HG02571 (cell line): ENCODE data around the gene PGD.
"Not testable (repeated sequence)": the region's sequence is repeated elsewhere in the genome, so short reads cannot be mapped to it uniquely, and the experiment has no call there.

Experiments
- ATAC-seq: cut with Tn5 transposase; IDR thresholded peaks from one replicate; pipeline ENCODE4 v1.9.1; 2021; ENCODE audit warnings: mild to moderate bottlenecking, moderate library complexity; ENCODE audit not compliant: unreplicated experiment

PGD gene

DNA sequence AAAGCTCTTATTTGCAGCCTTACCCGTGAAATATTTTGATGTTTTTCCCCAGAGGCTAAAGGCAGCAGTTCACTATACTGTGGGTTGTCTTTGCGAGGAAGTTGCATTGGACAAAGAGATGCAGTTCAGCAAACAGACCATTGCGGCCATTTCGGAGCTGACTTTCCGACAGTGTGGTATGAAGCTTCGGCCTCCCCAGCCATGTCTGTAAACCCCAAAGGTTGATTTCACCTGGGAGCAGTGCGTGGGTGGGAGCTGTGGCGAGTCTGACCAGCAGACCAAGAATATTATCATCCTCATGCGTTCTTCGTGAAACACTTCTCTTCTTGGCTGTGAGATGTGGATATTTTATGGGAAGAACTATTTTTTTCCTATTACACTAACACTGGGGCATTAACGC is 34.9 kb downstream of the PGD start:
- ATAC-seq: no peak

DNA sequence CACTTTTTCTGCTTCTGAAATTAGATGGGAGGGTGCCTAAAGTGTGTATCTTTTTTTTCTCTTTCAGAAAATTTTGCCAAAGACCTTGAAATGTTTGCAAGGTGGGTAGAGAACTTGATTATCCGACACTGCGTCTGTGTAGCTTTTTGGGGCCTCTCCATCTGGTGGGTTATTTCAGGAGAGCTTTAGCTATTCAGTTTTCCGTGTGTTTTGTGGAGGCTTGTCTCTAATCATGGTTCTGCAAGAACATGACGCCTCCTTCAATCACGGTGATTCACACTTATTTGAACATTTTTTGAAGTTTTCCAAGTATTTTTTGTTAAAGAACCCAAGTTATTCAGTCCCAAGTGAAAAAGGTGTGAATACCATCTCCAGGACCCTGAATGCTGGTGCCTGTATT is 35.7 kb downstream of the PGD start:
- no peak for ATAC-seq

DNA sequence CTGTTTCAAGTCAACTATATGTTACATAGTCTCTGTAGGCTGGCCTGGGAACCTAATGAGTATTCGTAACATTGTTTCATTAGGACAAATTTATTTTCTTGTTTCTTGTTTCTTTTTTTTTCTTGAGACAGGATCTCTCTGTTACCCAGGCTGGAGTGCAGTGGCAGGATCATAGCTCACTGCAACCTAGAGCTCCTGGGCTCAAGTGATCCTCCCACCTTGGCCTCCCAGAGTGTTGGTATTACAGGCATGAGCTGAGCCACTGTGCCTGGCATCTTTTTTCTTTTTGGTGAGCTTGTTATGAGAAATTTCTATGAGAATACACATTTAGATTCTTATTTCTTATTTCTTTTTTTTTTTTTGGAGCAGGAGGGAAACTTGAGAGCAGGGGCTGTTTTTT is 38.2 kb downstream of the PGD start:
- ATAC-seq: no peak

DNA sequence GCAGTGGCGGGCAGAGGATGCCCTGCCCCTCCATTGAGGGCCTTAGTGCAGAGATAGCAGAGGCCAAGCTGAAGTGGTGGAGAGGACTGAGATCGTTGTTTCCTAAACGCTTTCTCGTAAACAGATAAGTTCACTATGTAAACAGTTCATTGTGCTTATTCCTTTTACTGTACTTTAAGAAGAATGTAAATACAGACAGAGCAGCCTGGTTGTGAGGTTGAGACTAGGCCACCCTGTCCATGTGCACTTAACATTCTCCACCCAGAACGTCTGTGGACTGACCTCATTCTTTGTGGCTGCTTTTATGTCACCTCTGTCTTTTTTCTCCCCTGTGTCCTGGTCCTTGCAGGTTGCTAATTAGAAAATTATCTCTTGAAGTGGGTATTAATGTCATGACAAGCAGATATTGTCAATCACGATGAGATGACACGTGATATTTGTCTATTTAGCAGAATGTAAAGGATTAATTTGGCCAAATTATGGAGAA is 39.9 kb downstream of the PGD start:
- ATAC-seq: no peak

DNA sequence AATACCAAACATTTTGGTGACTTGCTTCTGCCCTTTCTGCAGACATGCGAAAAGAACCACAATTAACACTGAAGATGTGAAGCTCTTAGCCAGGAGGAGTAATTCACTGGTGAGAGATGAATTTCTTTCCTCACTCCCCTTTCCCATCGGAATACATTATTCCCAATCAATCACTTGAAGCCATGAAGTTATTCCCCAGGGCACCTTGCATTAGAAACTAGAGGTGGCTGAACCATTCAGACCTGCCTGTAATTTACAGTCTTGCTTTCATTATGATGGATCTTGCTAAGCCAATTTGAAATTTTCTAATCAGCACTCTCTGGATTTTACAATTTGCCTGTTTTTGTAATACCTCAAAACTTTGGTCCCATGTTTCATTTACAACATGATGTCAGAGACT is 41.4 kb downstream of the PGD start:
- no peak for ATAC-seq

DNA sequence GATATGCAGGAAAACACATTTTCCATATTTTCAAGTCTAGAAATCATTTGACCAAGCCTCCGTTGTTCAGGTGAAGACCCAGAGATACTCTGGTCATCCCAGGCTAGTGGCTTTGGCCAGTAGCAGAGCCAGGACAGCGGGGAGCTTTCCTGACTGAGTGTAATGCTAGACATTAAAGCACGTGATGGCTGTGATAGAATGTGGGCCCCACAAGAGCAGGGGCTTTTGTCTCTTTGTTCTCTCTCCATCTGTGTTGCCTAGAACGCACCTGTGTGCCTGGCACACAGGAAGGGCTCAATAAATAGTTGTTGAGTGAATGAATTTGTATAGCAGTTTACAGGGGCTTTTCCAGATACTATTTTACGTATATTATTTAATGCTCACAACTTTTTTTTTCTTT is 41.9 kb downstream of the PGD start:
- ATAC-seq: no peak

DNA sequence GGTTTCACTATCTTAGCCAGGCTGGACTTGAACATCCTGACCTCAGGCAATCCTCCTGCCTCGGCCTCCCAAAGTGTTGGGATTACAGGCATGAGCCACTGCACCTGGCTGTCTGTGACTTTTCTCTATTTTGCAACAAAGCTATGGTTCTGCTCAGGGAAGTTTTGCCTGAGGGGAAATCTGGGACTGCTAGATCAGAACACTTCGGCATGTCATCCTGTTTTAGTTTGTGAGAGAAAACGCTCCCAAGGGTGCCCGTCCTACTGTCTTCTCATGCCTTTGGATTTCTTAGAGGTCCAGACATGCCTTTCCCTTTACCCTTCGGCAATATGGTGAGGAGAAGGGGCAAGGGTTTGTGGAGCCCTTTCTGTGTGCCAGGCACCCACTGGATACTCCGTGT is 45.4 kb downstream of the PGD start:
- ATAC-seq: no peak

DNA sequence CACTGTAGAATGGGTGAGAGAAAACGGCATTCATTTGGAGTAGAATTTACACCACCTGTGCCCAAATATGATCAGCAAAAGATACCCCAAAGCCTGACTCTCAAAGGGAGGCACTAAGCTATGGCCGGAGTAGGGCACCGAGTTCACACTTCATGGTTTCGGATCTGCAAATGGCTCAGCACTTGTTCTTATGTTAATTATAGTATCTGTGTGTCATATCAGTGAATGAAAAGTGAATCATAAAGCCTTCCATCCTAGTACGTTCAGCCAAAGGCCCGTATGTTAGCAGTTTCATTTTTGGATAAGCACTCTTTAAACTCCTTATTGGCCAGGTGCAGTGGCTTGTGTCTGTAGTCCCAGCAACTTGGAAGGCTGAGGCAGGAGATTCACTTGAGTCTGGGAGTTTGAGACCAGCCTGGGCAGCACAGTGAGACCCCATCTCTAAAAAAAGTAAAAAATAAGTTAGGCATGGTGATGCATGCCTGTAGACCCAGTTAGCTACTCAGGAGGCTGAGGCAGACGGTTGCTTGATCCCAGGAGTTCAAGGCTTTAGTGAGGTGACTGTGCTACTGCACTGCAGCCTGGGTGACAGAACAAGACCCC is 46.0 kb downstream of the PGD start:
- ATAC-seq: no peak

DNA sequence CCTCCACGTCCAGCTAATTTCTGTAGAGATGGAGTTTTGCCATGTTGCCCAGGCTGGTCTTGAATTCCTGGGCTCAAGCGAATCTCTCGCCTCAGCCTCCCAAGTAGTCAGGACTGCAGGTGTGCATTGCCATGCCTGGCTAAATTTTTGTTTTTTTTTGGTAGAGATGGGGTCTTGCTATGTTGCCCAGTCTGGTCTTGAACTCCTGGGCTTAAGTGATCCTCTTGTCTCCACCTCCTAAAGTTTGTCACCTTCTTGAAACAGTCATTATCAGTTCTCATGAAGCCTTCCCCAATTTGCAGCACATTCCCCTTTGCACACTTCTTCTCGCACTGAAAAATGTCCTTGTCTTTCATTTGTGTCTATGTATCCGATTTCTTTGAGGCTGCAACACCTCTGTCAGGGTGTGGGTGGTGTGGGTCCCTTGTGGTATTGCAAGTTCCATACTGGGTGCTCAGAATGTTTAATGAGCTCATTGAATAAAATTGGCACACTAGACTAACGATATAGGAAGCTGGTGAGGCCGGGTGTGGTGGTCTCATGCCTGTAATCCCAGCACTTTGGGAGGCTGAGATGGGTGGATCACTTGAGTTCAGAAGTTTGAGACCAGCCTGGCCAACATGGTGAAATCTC is 48.0 kb downstream of the PGD start:
- ATAC-seq: no peak

DNA sequence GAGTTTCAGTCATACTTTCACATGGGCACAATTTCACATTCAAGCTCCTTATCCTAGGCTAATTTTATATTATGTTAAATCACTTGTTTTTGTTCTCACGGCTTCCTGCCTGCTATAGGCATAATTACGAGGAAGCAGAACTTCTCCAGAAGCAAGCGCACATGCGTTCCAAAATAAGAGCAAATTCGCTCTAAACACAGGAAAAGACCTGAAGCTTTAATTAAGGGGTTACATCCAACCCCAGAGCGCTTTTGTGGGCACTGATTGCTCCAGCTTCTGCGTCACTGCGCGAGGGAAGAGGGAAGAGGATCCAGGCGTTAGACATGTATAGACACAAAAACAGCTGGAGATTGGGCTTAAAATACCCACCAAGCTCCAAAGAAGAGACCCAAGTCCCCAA is 50.9 kb downstream of the PGD start, which contains the start of gene CORT:
Gene CORT, plus strand, starts transcription at position 281 of the 400 bp plus-strand sequence. CDS start 193 bp downstream, outside the sequence.
- no peak for ATAC-seq

DNA sequence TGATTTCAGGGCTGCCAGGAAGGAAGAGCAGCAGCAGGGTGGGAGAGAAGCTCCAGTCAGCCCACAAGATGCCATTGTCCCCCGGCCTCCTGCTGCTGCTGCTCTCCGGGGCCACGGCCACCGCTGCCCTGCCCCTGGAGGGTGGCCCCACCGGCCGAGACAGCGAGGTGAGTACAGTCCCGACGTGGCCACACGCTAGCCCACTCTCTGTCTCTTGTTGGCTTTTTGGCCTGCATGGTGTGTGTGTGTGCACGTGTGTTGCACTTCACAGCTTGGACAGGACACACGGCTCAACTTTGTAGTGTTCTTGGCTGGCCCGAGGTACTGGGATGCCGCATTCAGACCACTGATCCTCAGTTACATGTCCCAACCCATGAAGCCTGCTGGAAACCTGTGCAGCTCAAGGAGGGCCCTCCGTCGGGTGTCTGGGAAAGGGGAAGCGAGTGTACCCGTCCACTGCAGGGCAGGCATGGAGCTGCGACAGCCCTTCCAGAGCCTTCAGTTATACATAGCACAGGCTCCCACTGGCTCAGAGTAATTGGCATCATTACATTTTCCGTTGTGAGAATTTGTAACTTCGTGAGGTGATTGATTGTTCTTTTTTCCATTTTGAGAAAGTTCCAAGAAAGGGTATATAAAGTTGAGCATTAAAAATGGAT is 51.4 kb downstream of the PGD start:
- no peak for ATAC-seq

DNA sequence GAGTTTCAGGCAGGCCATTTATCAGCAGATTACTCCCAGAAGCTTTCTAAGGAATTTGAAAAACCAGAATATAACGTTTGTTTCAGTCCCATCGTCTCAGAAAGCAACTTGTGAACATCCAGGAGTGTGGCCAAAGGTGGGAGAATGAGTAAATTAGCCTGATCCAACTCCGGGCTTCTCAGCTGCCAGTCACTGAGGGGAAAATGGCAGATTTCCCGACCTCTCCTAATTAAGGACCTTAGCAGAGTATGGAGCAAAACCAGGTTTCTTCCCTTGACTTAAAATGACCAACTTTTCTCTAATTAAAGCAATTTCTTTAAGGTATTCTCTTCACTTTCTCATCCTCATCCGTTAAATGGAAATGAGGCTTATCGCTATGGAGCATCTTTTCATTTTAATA is 52.0 kb downstream of the PGD start:
- no peak for ATAC-seq

DNA sequence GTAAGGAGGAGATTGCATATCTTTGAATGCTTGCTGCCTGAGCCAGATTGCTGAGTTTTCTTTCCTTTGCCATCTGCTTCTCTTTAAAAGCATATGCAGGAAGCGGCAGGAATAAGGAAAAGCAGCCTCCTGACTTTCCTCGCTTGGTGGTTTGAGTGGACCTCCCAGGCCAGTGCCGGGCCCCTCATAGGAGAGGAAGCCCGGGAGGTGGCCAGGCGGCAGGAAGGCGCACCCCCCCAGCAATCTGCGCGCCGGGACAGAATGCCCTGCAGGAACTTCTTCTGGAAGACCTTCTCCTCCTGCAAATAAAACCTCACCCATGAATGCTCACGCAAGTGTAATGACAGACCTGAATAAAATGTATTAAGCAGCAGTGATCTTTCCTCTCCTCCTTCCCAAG is 52.4 kb downstream of the PGD start:
- ATAC-seq: no peak

DNA sequence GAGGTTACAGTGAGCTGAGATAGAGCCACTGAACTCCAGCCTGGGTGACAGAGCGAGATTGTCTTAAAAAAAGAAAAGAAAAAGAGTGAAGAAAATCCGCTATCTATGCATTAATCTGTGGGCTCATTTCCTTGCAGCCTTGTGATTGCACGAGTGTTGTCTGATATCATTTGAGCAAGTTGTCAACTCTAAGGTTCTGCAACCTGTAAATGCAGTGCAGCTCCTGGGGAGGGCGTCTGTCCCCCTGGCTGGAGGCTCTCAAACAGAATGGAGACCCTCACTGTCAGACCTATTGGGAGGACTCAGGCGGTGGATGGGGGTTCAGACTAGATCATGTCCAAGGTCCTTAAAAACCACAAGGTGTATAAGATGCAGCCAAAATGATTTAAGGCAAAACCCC is 57.2 kb downstream of the PGD start:
- ATAC-seq: no peak

DNA sequence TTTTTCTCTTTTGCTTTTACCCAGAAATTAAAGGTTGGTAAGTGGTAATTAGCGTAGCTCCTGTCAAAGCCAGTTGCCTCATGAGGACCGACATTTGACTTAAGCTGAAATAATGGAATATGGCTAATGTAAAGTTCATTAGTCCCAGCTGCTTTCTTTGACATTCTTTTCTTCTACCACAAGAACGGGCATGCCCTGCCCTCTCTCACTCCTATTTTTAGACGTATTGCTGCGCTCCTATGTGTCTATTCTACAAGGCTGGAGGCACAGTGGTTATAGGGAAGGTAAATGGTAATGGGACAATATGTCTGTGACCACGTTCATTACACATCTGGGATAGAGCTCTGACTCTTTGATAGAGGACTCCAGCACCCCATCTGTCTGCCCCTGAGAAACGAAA is 57.8 kb downstream of the PGD start:
- ATAC-seq: no peak

DNA sequence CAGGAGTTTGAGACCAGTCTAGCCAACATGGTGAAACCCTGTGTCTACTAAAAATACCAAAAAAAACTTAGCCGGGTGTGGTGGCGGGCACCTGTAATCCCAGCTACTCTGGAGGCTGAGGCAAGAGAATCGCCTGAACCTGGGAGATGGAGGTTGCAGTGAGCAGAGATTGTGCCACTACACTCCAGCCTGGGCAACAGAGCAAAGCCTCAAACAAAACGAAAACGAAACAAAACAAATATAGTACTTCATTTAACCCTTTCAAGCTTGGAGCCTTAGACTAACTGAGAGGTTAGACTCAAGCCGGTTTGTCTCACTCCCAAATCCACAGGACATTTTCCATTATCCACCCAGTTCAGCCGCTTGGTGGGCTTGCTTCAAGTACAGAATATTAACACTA is 58.6 kb downstream of the PGD start:
- ATAC-seq: not testable (repeated sequence)

DNA sequence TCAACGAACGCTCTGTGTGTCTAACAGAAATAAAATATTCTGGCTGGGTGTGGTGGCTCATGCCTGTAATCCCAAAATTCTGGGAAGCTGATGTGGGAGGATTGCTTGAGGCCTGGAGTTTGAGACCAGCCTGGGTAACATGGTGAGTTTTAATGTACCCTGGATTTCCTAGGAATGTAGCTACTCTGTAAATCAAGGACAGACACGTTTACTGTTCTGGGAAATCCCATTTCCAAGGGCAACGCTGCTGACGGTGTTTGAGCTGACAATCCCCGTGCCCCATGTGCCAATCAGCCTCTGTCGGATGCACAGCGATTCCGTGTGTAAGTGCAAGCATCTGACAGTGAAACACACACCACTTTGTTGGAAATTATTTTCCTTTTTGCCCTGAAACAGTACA is 59.0 kb downstream of the PGD start:
- ATAC-seq: no peak

DNA sequence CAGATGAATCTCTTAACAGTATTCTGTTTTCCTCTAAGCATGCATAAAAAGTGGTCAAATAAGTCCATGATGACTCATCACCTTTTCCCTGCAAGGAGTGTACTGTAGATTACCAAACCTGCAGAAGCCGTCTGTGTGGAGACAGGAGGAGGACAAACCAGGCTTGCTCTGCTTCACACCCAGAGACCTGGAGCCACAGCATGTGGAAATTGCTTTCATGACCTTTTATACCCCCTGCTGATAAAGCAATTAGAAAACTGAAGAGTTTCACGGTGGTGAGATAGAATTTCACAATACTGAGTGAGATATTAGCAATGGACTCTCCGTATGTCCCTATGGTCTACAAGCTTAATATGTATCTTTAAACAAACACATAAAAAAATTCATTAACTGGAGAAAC is 60.3 kb downstream of the PGD start:
- no peak for ATAC-seq

DNA sequence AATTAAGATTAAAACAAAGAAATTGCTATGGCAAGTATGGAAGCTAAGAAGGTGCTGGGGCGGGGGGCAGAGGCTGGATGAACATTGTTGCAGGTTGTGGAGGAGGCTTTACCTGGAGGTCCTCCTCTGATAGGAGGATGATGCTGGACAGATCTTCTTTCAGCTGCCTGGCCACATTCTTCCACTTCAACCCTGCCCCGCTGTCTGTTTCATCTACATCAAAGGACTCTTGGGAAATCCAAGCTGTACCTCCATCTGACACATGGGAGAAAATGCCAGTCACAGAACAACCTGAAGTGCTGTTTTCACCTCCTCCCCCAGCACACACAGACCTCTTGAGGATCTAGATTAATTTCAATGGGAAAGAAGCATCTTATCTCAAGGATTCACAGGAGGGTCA is 68.2 kb downstream of the PGD start:
- ATAC-seq: no peak

DNA sequence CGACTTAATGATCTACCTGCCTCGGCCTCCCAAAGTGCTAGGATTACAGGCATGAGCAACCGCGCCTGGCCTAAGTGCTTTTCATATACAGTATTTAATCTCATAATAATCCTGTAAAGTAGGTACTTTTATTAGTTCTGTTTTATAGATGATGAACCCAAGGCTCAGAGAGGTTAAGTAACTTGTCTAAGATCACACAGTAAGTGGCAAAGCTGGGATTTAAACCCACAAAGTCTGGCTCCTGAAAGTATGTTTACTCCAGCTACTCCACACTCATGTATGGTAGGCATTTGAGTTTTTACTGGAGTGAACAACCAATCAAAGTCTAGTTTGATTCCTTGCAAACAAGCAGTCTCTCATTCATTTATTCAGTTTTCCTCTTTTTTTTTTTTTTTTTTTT is 71.2 kb downstream of the PGD start:
- no peak for ATAC-seq
